ENCODE results near the gene EPB41L4B.

DNA sequence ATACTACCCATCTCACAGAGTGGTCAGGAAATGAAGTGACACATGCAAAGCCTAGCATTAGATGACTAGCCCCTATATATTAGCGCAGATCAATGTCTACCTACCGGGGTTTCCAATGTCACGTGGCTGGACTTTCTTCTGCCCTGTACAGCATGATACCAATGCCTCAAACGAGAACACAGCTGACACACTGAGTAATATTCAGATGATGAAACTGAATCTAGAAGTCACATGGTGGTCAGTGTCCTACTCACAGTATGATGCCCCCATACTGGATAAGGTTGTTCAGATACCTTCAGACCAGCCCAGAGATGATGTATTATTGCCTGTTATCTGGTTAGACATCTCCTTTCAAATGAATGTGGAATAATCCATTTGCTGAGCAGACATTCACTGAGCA is 82.7 kb downstream of the EPB41L4B start:
- TF ChIP-seq, protein P1, sequence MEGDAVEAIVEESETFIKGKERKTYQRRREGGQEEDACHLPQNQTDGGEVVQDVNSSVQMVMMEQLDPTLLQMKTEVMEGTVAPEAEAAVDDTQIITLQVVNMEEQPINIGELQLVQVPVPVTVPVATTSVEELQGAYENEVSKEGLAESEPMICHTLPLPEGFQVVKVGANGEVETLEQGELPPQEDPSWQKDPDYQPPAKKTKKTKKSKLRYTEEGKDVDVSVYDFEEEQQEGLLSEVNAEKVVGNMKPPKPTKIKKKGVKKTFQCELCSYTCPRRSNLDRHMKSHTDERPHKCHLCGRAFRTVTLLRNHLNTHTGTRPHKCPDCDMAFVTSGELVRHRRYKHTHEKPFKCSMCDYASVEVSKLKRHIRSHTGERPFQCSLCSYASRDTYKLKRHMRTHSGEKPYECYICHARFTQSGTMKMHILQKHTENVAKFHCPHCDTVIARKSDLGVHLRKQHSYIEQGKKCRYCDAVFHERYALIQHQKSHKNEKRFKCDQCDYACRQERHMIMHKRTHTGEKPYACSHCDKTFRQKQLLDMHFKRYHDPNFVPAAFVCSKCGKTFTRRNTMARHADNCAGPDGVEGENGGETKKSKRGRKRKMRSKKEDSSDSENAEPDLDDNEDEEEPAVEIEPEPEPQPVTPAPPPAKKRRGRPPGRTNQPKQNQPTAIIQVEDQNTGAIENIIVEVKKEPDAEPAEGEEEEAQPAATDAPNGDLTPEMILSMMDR (IDR thresholded peaks at IDR 0.05) = no peak
- TF ChIP-seq POLR2A (IDR thresholded peaks at IDR 0.05) = no peak
- no peak for TF ChIP-seq POLR2AphosphoS5 (IDR thresholded peaks at IDR 0.05; ENCODE audit: insufficient read depth in 1 of 2, low read depth in 1 of 2)
